OCI-LY1 (cell line): ENCODE results near the gene TNFRSF1B.

ENCODE experiments used
- H2AFZ ChIP-seq: fragments of 200-600 bp; sonication (generic), shearing (Covaris generic); 2 replicates; pipeline ENCODE4 v1.6.0; 2014; ENCODE audit warnings: antibody characterized with exemption, mild to moderate bottlenecking, low read length
- H3F3A ChIP-seq: fragments of 200-600 bp; sonication (generic), shearing (Covaris generic); 2 replicates; pipeline ENCODE4 v1.6.0; 2014; ENCODE audit warnings: mild to moderate bottlenecking, antibody characterized with exemption, low read length, moderate library complexity; ENCODE audit not compliant: insufficient read depth
- H3K27ac ChIP-seq: fragments of 200-600 bp; sonication (generic); 2 replicates; pipeline ENCODE4 v1.5.1; 2014; ENCODE audit warnings: low read length, mixed run types, mild to moderate bottlenecking, low read depth; ENCODE audit not compliant: poor library complexity, severe bottlenecking
- H3K27me3 ChIP-seq: fragments of 200-600 bp; sonication (generic); 2 replicates; pipeline ENCODE4 v1.6.0; 2014; ENCODE audit warnings: antibody characterized with exemption, mild to moderate bottlenecking, low read length, moderate library complexity; ENCODE audit not compliant: insufficient read depth
- H3K36me3 ChIP-seq: fragments of 200-600 bp; sonication (generic); 2 replicates; pipeline ENCODE4 v1.6.1; 2014; ENCODE audit warnings: mild to moderate bottlenecking, antibody characterized with exemption, low read length, moderate library complexity, mixed read lengths; ENCODE audit not compliant: insufficient read depth
- H3K4me1 ChIP-seq: fragments of 200-600 bp; sonication (generic); 2 replicates; pipeline ENCODE4 v1.5.1; 2014; ENCODE audit warnings: mild to moderate bottlenecking, low read length, moderate library complexity; ENCODE audit not compliant: insufficient read depth, severe bottlenecking
- H3K4me2 ChIP-seq: fragments of 200-600 bp; sonication (generic), shearing (Covaris generic); 2 replicates; pipeline ENCODE4 v1.6.1; 2014; ENCODE audit warnings: low read length
- H3K4me3 ChIP-seq: fragments of 200-600 bp; sonication (generic); 2 replicates; pipeline ENCODE4 v1.5.1; 2014; ENCODE audit warnings: low read length, low read depth, mild to moderate bottlenecking, mixed read lengths; ENCODE audit not compliant: poor library complexity, severe bottlenecking
- H3K79me2 ChIP-seq: fragments of 200-600 bp; shearing (Covaris generic); 2 replicates; pipeline ENCODE4 v1.6.1; 2016; ENCODE audit warnings: mixed run types, low read length, mixed read lengths; ENCODE audit not compliant: insufficient read depth
- H3K9ac ChIP-seq: fragments of 200-600 bp; sonication (generic), shearing (Covaris generic); 2 replicates; pipeline ENCODE4 v1.6.1; 2014; ENCODE audit warnings: mild to moderate bottlenecking, low read length, mixed read lengths
- H3K9me2 ChIP-seq: fragments of 200-600 bp; sonication (generic), shearing (Covaris generic); 2 replicates; pipeline ENCODE4 v1.6.1; 2014; ENCODE audit warnings: low read depth, mild to moderate bottlenecking, low read length, mixed read lengths
- H3K9me3 ChIP-seq: fragments of 200-600 bp; shearing (Covaris generic); 2 replicates; pipeline ENCODE4 v1.6.1; 2014; ENCODE audit warnings: low read length, mixed read lengths
- H4K20me1 ChIP-seq: fragments of 200-600 bp; sonication (generic), shearing (Covaris generic); 2 replicates; pipeline ENCODE4 v1.6.0; 2016; ENCODE audit warnings: mild to moderate bottlenecking, low read length; ENCODE audit not compliant: insufficient read depth
- CTCF ChIP-seq: fragments of 200-600 bp; sonication (generic), shearing (Covaris generic); IDR thresholded peaks from 2 replicates; pipeline ENCODE4 v1.5.1; 2017; ENCODE audit warnings: mild to moderate bottlenecking, antibody characterized with exemption, low read length, moderate library complexity, mixed read lengths
- EZH2 ChIP-seq: fragments of 200-600 bp; sonication (generic), shearing (Covaris generic); IDR thresholded peaks from 2 replicates; pipeline ENCODE4 v1.8.0; 2017; ENCODE audit warnings: borderline replicate concordance, mixed run types, mild to moderate bottlenecking, antibody characterized with exemption, low read length, moderate library complexity, mixed read lengths

TNFRSF1B gene

GRCh38 chr1:12184008-12184681 lies 17.4 kb downstream of the TNFRSF1B start:
- Histone ChIP-seq H3K4me2 (no peak overlapping the region), H3K9me2 (no peaks in the 10 kb centered on the region), H3K9ac (no peak overlapping the region), H3K4me1 (no peaks in the 10 kb centered on the region), H3K79me2 (no peaks in the 10 kb centered on the region), H3K27ac (no peak overlapping the region), H4K20me1 (no peaks in the 10 kb centered on the region), H3K4me3 (no peak overlapping the region), H3K36me3 (no peaks in the 10 kb centered on the region), H2AFZ (no peak overlapping the region), H3K27me3 (0 out of 2 replicates have a peak, but pooled peaks cover 5% of the 10 kb centered on the region), H3K9me3 (no peaks in the 10 kb centered on the region), H3F3A (no peaks in the 10 kb centered on the region)
- TF ChIP-seq CTCF (no peak), EZH2 (no peak)

- Histone ChIP-seq H3K4me2 (no peak overlapping the region), H3F3A (no peaks in the 10 kb centered on the region), H3K79me2 (no peaks in the 10 kb centered on the region), H3K9me2 (no peaks in the 10 kb centered on the region), H3K9me3 (no peaks in the 10 kb centered on the region), H3K4me3 (no peak overlapping the region), H3K9ac (no peak overlapping the region), H3K4me1 (no peaks in the 10 kb centered on the region), H3K27ac (no peak overlapping the region), H3K36me3 (no peaks in the 10 kb centered on the region), H4K20me1 (no peaks in the 10 kb centered on the region), H2AFZ (no peak overlapping the region), H3K27me3 (0 out of 2 replicates have a peak, but pooled peaks cover 4% of the 10 kb centered on the region)
- TF ChIP-seq EZH2 (no peak), CTCF (no peak)
Observed at GRCh38 chr1:12185036-12185917, 18.5 kb downstream of the TNFRSF1B start.

GRCh38 chr1:12185918-12186678 lies 19.3 kb downstream of the TNFRSF1B start:
- H3K27ac ChIP-seq = no peak overlapping the region
- no peaks in the 10 kb centered on the region for H3K79me2 ChIP-seq
- no peak overlapping the region for H3K4me2 ChIP-seq

More at GRCh38 chr1:12185918-12186678, 19.3 kb downstream of the TNFRSF1B start:
- no peaks in the 10 kb centered on the region for H3K36me3 ChIP-seq
- no peaks in the 10 kb centered on the region for H3K9me3 ChIP-seq
- H3K9ac ChIP-seq = no peak overlapping the region
- no peak overlapping the region for H3K4me3 ChIP-seq
- H3K4me1 ChIP-seq = no peaks in the 10 kb centered on the region
- H3K9me2 ChIP-seq = no peaks in the 10 kb centered on the region
- no peak for TF ChIP-seq CTCF
- no peak for TF ChIP-seq EZH2
- no peaks in the 10 kb centered on the region for H3K27me3 ChIP-seq
- H2AFZ ChIP-seq = no peak overlapping the region
- no peaks in the 10 kb centered on the region for H3F3A ChIP-seq
- H4K20me1 ChIP-seq = no peaks in the 10 kb centered on the region
